Endothelial cell (in vitro differentiated cells): ENCODE data around the gene ATXN1. TPM values are rescaled to one million over a fixed set of nuclear protein-coding genes. Genes with fewer than 3 reads are reported as not detected.

ENCODE experiments used
- DNase-seq: peaks from one replicate; pipeline ENCODE4 v3.0.0; 2021; ENCODE audit warnings: low spot score
- H3K27ac Mint-ChIP-seq: one replicate; pipeline ENCODE4 v1.8.0; 2021; ENCODE audit warnings: mixed read lengths, inconsistent platforms; ENCODE audit not compliant: unreplicated experiment
- H3K27me3 Mint-ChIP-seq: one replicate; pipeline ENCODE4 v1.8.0; 2021; ENCODE audit warnings: mild to moderate bottlenecking, moderate library complexity, mixed read lengths, inconsistent platforms; ENCODE audit not compliant: unreplicated experiment
- H3K36me3 Mint-ChIP-seq: one replicate; pipeline ENCODE4 v1.8.0; 2021; ENCODE audit warnings: mild to moderate bottlenecking, low read depth, mixed read lengths, inconsistent platforms; ENCODE audit not compliant: unreplicated experiment
- H3K4me1 Mint-ChIP-seq: one replicate; pipeline ENCODE4 v1.8.0; 2021; ENCODE audit warnings: mild to moderate bottlenecking, mixed read lengths, inconsistent platforms; ENCODE audit not compliant: unreplicated experiment
- H3K4me3 Mint-ChIP-seq: one replicate; pipeline ENCODE4 v1.8.0; 2021; ENCODE audit warnings: mild to moderate bottlenecking, mixed read lengths, inconsistent platforms; ENCODE audit not compliant: unreplicated experiment
- H3K9me3 Mint-ChIP-seq: one replicate; pipeline ENCODE4 v1.8.0; 2021; ENCODE audit warnings: mixed read lengths, inconsistent platforms; ENCODE audit not compliant: unreplicated experiment
- total RNA-seq: library from RNA; stranded (reverse); fragmentation: NEBNext Ultra II Directional; extraction: Animal tissue kit (Norgen Biotek cat#: 25700); gene quantifications from one replicate; pipeline ENCODE4 v1.2.1, GENCODE V29; 2021; ENCODE audit not compliant: unreplicated experiment
- TF ChIP-seq, protein P1 (sequence below): fragments of 200-600 bp; sonication (generic); IDR thresholded peaks from one replicate; pipeline ENCODE4 v1.5.0; 2021; ENCODE audit warnings: antibody characterized with exemption; ENCODE audit not compliant: unreplicated experiment

The ATXN1 gene
- total RNA-seq, 1 donor from 2014 or later, result 18.7 TPM

DNA sequence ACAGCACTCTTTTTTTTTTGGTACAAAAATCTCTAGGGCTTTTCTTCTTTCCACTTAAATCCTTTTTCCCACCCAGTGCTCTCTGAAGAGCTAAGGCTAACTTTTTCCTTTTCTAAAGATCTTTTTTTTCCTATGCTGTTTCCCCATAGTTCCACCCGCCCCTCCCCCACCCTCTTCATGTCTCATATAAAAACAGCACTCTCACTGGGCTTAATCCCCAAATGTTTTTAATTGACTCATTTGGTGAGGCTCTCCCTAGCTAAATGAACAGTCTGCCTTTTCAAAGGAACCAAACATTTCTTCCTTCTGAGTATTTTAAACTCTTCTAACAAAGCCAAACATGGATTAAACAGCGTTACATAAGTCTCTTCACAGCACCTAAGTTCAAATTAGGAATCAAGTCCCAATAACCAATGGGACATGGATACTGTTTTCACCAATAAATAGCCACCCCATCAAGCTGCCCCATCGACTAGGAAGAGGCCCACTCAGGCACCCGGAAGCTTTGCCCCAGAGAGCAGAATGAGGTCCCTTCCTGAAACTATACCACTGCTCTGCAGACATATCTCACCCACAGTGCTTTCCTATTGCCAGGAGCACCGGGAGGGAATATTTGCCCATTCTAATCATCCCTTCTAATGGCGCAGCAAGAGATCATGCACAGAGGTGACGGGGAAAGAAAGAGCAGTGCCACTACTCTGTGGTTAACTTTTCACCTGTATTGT lies 63.7 kb downstream of the ATXN1 start:
- H3K4me3 Mint-ChIP-seq, result no peak overlapping the region
- H3K4me1 Mint-ChIP-seq, result peaks cover 26% of the 10 kb centered on the region
- no peaks in the 10 kb centered on the region for H3K36me3 Mint-ChIP-seq
- TF ChIP-seq, protein P1, sequence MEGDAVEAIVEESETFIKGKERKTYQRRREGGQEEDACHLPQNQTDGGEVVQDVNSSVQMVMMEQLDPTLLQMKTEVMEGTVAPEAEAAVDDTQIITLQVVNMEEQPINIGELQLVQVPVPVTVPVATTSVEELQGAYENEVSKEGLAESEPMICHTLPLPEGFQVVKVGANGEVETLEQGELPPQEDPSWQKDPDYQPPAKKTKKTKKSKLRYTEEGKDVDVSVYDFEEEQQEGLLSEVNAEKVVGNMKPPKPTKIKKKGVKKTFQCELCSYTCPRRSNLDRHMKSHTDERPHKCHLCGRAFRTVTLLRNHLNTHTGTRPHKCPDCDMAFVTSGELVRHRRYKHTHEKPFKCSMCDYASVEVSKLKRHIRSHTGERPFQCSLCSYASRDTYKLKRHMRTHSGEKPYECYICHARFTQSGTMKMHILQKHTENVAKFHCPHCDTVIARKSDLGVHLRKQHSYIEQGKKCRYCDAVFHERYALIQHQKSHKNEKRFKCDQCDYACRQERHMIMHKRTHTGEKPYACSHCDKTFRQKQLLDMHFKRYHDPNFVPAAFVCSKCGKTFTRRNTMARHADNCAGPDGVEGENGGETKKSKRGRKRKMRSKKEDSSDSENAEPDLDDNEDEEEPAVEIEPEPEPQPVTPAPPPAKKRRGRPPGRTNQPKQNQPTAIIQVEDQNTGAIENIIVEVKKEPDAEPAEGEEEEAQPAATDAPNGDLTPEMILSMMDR, result no peak
- H3K27ac Mint-ChIP-seq, result no peak overlapping the region
- no peaks in the 10 kb centered on the region for H3K9me3 Mint-ChIP-seq
- H3K27me3 Mint-ChIP-seq, result peaks cover 2% of the 10 kb centered on the region
- no peak for DNase-seq

DNA sequence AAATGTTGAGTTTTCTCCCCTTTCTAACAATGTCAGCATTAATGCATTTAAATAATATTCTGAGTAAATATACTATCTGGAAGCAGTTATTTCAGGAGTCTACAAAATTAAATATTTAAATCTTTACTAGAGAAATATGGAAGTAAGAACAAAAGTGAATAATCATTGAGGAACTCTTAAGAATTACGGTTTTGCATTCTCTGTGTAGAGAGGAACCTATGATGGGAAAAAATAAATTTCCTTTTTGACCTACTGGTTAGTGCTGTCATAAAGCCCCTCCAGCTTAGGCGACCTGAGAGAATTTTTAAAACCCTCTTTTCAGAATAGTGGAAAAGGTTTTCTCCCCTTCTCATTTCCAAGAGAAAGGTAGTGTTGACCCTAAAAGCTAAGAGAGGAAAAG lies 64.8 kb downstream of the ATXN1 start:
- H3K27me3 Mint-ChIP-seq, result peaks cover 2% of the 10 kb centered on the region
- no peak overlapping the region for H3K4me3 Mint-ChIP-seq
- peaks cover 26% of the 10 kb centered on the region for H3K4me1 Mint-ChIP-seq
- no peaks in the 10 kb centered on the region for H3K9me3 Mint-ChIP-seq
- no peaks in the 10 kb centered on the region for H3K36me3 Mint-ChIP-seq
- H3K27ac Mint-ChIP-seq, result no peak overlapping the region
- no peak for DNase-seq
- TF ChIP-seq, protein P1, result no peak

DNA sequence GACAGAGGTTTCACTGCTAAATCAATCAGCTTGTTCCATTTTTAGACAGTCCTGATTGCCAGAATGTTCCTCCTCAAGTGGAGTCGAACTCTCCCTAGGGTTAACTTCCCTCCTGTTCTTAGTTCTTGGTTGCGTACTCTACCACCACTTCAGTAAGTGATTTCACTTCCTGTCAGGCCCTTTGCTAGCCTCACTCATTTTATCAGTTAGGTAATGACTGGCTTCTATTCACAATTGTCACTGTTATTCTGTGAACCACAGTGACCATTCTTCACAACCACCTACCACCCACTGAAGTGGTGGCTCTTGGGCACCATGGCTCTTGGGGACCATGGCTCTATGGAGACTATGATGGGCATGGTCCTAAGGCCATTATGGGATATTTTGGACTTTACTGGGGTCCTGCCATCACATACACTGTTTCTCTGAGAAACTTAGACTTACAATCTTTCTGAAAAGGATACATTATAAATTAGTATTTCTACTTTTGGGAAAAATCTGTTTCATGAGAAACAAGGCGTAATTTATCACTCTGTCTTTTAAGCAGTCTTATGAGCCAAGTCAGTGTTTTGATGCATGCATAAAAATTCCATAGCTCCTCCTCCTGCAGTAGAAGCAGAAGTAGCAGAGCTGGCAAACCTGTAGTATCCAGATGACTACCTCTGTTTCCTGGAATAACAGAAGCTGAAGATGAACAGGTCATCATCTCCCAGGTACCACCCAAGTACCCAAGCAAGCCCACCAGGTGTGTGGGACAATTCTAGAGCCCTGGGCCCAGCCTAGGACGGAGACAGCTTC lies 66.3 kb downstream of the ATXN1 start:
- Mint-ChIP-seq H3K9me3 (no peaks in the 10 kb centered on the region), H3K4me3 (no peak overlapping the region), H3K36me3 (no peaks in the 10 kb centered on the region), H3K4me1 (peaks cover 11% of the 10 kb centered on the region), H3K27ac (no peak overlapping the region), H3K27me3 (peaks cover 2% of the 10 kb centered on the region)
- no peak for DNase-seq
- TF ChIP-seq, protein P1, result no peak

DNA sequence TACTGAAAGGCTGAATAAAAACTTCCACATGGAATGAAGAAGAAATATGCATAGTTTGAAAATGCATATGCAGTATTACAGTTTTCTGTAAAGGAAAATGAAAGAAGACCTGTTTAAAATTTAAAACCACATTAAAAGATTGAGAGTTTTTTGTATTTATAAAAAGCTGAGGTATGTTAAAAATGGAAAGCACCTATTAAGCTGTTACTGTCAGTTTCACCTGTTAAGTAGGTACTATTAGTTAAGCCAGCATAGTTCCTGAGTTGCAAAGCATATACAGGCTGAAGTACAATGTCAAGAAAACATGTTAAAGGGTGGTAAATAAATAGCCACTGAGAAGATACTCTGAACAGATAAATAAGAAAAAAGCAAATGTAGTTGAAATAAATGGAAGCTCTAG lies 69.9 kb downstream of the ATXN1 start:
- no peak for DNase-seq
- H3K9me3 Mint-ChIP-seq, result no peaks in the 10 kb centered on the region
- no peak overlapping the region for H3K27ac Mint-ChIP-seq
- H3K36me3 Mint-ChIP-seq, result no peaks in the 10 kb centered on the region
- no peaks in the 10 kb centered on the region for H3K27me3 Mint-ChIP-seq
- TF ChIP-seq, protein P1, result no peak
- H3K4me1 Mint-ChIP-seq, result no peaks in the 10 kb centered on the region
- no peak overlapping the region for H3K4me3 Mint-ChIP-seq

DNA sequence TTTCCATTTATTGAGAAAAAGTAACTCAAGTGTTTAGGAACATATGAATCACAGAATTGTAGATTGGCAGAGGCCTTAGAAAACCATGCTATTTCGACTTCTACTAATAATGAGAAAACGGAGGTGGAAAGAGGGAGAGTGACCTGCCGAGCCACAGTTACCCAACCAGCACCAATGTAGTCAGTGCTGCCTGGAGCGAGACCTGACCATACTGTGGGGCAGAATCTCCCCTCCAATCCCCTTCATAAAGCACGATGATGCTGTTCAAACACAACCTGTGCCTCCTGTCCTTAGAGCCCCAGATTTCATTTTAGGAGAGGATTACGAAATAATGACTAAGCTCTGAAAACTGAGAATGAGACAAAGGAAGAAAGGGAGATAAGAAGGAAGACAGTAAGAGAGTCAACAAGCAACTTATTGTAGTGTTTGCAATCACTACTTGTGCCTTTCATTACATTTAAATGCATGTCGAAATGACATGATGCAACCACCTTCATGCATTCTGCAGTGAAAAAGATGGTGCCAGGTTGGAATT lies 70.6 kb downstream of the ATXN1 start:
- H3K36me3 Mint-ChIP-seq, result no peaks in the 10 kb centered on the region
- no peak for DNase-seq
- no peak overlapping the region for H3K27ac Mint-ChIP-seq
- H3K4me1 Mint-ChIP-seq, result no peaks in the 10 kb centered on the region
- H3K9me3 Mint-ChIP-seq, result no peaks in the 10 kb centered on the region
- no peaks in the 10 kb centered on the region for H3K27me3 Mint-ChIP-seq
- TF ChIP-seq, protein P1, result no peak
- H3K4me3 Mint-ChIP-seq, result no peak overlapping the region
